ENCODE data around the gene IRAK3. TPM values are rescaled to one million over a fixed set of nuclear protein-coding genes. Genes with fewer than 3 reads are reported as not detected.

Gene IRAK3
- total and polyA plus RNA-seq, 8 donors = 18.5 to 71.7 (median 35.7) TPM

DNA sequence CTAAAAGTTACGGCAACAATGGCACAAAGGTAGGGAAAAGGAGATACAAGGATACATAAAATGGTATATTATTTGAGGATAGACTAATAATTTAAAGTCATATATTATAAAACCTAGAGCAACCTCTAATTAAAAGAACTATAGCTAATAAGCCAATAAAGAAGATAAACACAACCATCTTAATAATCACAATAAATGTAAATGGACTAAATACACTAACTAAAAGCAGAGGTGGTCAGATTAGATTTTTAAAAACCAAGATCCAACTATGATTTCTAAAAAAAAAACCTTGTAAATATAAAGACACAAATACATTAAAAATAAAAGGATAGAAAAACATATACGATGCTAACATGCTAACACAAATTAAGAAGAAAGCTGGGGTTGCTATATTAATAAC is 47.7 kb upstream of the IRAK3 start:
- no peak overlapping the region for H3K27ac ChIP-seq
- DNase-seq = no peak
- intact Hi-C loops (cut with DNase I) = no loop called here
- peaks cover 6 to 38% of the 10 kb centered on the region in 2 donors for H3K4me1 ChIP-seq
- H3K36me3 ChIP-seq = peaks cover 0 to 75% of the 10 kb centered on the region in 2 donors
- no peak overlapping the region for H3K4me3 ChIP-seq
- TF ChIP-seq, protein P1, sequence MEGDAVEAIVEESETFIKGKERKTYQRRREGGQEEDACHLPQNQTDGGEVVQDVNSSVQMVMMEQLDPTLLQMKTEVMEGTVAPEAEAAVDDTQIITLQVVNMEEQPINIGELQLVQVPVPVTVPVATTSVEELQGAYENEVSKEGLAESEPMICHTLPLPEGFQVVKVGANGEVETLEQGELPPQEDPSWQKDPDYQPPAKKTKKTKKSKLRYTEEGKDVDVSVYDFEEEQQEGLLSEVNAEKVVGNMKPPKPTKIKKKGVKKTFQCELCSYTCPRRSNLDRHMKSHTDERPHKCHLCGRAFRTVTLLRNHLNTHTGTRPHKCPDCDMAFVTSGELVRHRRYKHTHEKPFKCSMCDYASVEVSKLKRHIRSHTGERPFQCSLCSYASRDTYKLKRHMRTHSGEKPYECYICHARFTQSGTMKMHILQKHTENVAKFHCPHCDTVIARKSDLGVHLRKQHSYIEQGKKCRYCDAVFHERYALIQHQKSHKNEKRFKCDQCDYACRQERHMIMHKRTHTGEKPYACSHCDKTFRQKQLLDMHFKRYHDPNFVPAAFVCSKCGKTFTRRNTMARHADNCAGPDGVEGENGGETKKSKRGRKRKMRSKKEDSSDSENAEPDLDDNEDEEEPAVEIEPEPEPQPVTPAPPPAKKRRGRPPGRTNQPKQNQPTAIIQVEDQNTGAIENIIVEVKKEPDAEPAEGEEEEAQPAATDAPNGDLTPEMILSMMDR (IDR thresholded peaks at IDR 0.05) = no peak
- no peaks in the 10 kb centered on the region for H3K27me3 ChIP-seq
- peaks cover 5 to 20% of the 10 kb centered on the region in 2 donors for H3K9me3 ChIP-seq
- no peak for ATAC-seq

DNA sequence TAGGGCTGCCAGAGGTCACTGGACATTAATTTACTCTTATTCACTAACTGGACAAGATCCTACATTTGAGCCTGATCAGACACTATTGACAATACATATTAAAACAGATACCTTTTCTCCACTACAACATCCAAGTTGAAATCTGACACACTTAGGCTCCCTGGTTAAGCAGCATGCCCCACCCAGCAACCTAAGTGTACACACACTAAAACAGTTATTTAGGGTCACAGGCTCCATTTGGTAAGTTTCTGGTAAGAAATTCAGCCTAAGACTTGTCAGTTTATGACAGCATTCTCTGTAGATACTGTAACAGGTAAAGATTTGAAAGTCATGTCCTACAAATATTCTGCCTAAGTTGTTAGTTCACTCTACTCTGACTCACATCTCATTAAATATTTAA is 46.2 kb upstream of the IRAK3 start:
- Histone ChIP-seq H3K27me3 (no peaks in the 10 kb centered on the region), H3K36me3 (peaks cover 0 to 60% of the 10 kb centered on the region in 2 donors), H3K4me1 (peaks cover 6 to 44% of the 10 kb centered on the region in 2 donors), H3K27ac (peak overlapping the region in 1 of 2 donors; percentile 86), H3K4me3 (no peak overlapping the region), H3K9me3 (peaks cover 5 to 20% of the 10 kb centered on the region in 2 donors)
- intact Hi-C loops (cut with DNase I) = no loop called here
- no peak for DNase-seq
- TF ChIP-seq, protein P1 (IDR thresholded peaks at IDR 0.05) = no peak
- ATAC-seq = no peak

DNA sequence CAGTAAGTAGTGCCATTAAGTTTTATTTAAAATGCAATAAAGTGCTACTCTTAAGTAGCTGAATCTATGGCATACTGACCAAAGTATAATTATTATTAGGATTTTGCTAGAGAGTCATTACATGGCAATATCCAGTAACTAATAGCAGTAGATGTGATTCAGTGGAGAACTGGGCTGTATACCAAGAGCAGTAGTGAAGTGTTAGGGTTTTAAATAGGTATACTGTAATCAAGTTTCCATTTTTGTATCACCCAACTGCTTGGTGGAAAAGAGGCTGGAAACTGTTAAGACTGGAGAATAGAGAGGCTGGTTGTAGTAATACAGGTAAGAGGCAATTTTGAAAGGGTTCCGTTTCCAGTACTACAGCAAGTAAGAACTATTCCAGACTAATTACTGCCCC is 45.1 kb upstream of the IRAK3 start:
- ATAC-seq = no peak
- H3K9me3 ChIP-seq = peaks cover 5 to 20% of the 10 kb centered on the region in 2 donors
- no peaks in the 10 kb centered on the region for H3K27me3 ChIP-seq
- H3K36me3 ChIP-seq = peaks cover 0 to 52% of the 10 kb centered on the region in 2 donors
- intact Hi-C loops (cut with DNase I) = no loop called here
- no peak overlapping the region for H3K4me3 ChIP-seq
- no peak for DNase-seq
- peak overlapping the region in 1 of 2 donors; percentile 86 for H3K27ac ChIP-seq
- TF ChIP-seq, protein P1 (IDR thresholded peaks at IDR 0.05) = no peak
- peaks cover 6 to 44% of the 10 kb centered on the region in 2 donors for H3K4me1 ChIP-seq

DNA sequence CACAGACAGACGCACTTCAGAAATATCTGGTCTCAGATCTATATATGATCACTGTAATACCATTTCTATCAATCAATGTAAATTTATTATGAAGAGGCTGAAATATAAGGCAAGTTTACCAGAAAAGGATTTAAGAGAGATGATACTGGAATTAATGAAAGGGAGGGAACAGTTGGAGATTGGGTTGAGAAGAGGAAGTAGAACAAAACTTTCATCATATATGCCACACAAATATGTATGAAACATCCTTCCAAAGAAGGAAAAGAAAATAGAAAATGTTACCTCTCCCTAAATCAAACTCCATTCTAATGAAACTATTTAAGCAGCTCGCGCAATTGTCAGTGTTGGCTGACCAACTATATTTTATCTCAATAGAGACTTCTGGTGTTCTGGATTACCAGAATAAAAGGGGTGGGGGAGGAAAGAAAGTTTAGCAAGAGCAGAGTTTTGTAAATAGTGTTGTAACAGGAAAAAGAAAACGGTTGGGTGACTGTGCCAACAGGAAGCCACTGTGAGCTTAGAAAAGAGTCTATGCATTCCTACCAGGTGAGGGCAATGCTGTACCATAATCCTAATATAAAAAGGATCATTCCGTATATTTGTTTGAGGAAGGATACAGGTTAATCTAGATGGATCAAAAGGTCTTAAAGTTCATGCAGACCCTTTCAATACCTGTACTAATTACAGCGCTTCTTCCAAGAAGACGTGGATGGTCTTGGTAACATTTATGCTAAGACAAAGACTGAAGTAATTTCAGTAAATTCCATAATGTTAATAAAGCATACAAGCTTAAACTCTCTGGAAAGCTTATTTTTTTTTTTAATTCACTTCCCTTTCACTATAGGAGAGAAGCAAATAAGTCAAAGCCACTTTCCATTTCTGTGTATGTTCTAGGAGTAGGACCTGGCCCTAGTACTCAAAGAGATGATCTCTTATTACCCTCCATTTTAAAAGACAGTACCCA is 43.9 kb upstream of the IRAK3 start:
- DNase-seq (peak in 2 of 4 donors; percentile 63 to 86), ATAC-seq (peak; percentile 98)
- TF ChIP-seq, protein P1 (IDR thresholded peaks at IDR 0.05) = peak; percentile 45 to 69
- H3K4me1 ChIP-seq = peaks cover 6 to 54% of the 10 kb centered on the region in 2 donors
- peaks cover 5 to 20% of the 10 kb centered on the region in 2 donors for H3K9me3 ChIP-seq
- no peaks in the 10 kb centered on the region for H3K27me3 ChIP-seq
- peak overlapping the region in 1 of 2 donors; percentile 5 for H3K4me3 ChIP-seq
- intact Hi-C loops (cut with DNase I) = no loop called here
- H3K36me3 ChIP-seq = peaks cover 0 to 43% of the 10 kb centered on the region in 2 donors
- peak overlapping the region; percentile 67 to 86 for H3K27ac ChIP-seq
